Caco-2 (cell line): Measurements from ENCODE around the gene TMPRSS3. TPM values are rescaled to one million over a fixed set of nuclear protein-coding genes. Genes with fewer than 3 reads are reported as not detected.

Experiments
- BruUV-seq: library from RNA; stranded (reverse); fragments of 400-500 nt; replicated peaks from 2 replicates; lab custom pipeline; 2021; lab: Mats Ljungman, UMichigan
- CTCF ChIA-PET: fragments of 300-600 bp; sonication (Branson Sonifier 250); formaldehyde crosslinking; loops from one replicate; lab custom pipeline; 2022; ENCODE audit warnings: antibody characterized with exemption; lab: Charles Lee
- POLR2A ChIA-PET: fragments of 300-600 bp; sonication (Branson Sonifier 250); formaldehyde crosslinking; loops from one replicate; lab custom pipeline; 2022; ENCODE audit warnings: antibody characterized with exemption; lab: Charles Lee
- DNase-seq, 2 experiments: peaks; one replicate each; pipeline versions ENCODE4 v3.0.0 to v3.0.0-alpha.2; 2020 to 2022
- H3K27me3 ChIP-seq: replicated peaks from 2 replicates; pipeline ENCODE4 v1.6.0; 2011; ENCODE audit warnings: low read length; ENCODE audit not compliant: control insufficient read depth, insufficient read depth
- H3K36me3 ChIP-seq: 2 replicates; pipeline ENCODE4 v1.5.1; 2011; ENCODE audit warnings: low read length; ENCODE audit not compliant: control insufficient read depth, insufficient read depth
- H3K4me1 ChIP-seq: fragments of 250-450 bp; sonication (Bioruptor Pico); 2 replicates; pipeline ENCODE4 v1.5.1; 2020; ENCODE audit warnings: mild to moderate bottlenecking
- H3K4me3 ChIP-seq: 2 replicates; pipeline ENCODE4 v1.5.1; 2011; ENCODE audit warnings: low read depth, mild to moderate bottlenecking, control low read depth, low read length
- H3K9me3 ChIP-seq: fragments of 250-450 bp; sonication (Bioruptor Pico); 2 replicates; pipeline ENCODE4 v1.5.1; 2020; ENCODE audit warnings: mild to moderate bottlenecking, moderate library complexity
- H3K27ac Mint-ChIP-seq: one replicate; pipeline ENCODE4 v1.8.0; 2022; ENCODE audit warnings: mixed read lengths; ENCODE audit not compliant: unreplicated experiment
- H3K27me3 Mint-ChIP-seq: one replicate; pipeline ENCODE4 v1.8.0; 2022; ENCODE audit warnings: mixed read lengths; ENCODE audit not compliant: insufficient read depth, unreplicated experiment
- H3K36me3 Mint-ChIP-seq: one replicate; pipeline ENCODE4 v1.8.0; 2022; ENCODE audit warnings: mild to moderate bottlenecking, mixed read lengths; ENCODE audit not compliant: insufficient read depth, unreplicated experiment
- H3K4me1 Mint-ChIP-seq: one replicate; pipeline ENCODE4 v1.8.0; 2022; ENCODE audit warnings: low read depth, mixed read lengths; ENCODE audit not compliant: unreplicated experiment
- H3K4me3 Mint-ChIP-seq: one replicate; pipeline ENCODE4 v1.8.0; 2022; ENCODE audit warnings: mild to moderate bottlenecking, moderate library complexity, mixed read lengths; ENCODE audit not compliant: unreplicated experiment
- H3K9me3 Mint-ChIP-seq: one replicate; pipeline ENCODE4 v1.8.0; 2022; ENCODE audit warnings: mixed read lengths; ENCODE audit not compliant: unreplicated experiment
- intact Hi-C: fragments of 100-400 bp; cut with micrococcal nuclease; formaldehyde crosslinking; loops from one replicate; pipeline ENCODE4 v1.10.0; 2022; ENCODE audit not compliant: unreplicated experiment
- total RNA-seq: library from RNA; stranded (reverse); gene quantifications from 2 replicates; pipeline ENCODE4 v1.2.3, GENCODE V29; 2022
- TF ChIP-seq, protein P1 (sequence below), 2 experiments: fragments of 200-600 bp in 1 of 2; IDR thresholded peaks; 1 replicate in 1 of 2; 2 replicates in 1 of 2; pipeline versions ENCODE4 v1.5.1 to v1.8.0; 2011 to 2022; ENCODE audit warnings: antibody characterized with exemption in 1 of 2, control low read depth in 1 of 2, inconsistent platforms in 1 of 2, low read depth in 1 of 2, low read length in 1 of 2, mild to moderate bottlenecking in 1 of 2, moderate library complexity in 1 of 2; ENCODE audit not compliant: insufficient read depth in 1 of 2, severe bottlenecking in 1 of 2, unreplicated experiment in 1 of 2

TMPRSS3 gene
- total RNA-seq, 1 experiment from 2014 or later, result not detected

DNA sequence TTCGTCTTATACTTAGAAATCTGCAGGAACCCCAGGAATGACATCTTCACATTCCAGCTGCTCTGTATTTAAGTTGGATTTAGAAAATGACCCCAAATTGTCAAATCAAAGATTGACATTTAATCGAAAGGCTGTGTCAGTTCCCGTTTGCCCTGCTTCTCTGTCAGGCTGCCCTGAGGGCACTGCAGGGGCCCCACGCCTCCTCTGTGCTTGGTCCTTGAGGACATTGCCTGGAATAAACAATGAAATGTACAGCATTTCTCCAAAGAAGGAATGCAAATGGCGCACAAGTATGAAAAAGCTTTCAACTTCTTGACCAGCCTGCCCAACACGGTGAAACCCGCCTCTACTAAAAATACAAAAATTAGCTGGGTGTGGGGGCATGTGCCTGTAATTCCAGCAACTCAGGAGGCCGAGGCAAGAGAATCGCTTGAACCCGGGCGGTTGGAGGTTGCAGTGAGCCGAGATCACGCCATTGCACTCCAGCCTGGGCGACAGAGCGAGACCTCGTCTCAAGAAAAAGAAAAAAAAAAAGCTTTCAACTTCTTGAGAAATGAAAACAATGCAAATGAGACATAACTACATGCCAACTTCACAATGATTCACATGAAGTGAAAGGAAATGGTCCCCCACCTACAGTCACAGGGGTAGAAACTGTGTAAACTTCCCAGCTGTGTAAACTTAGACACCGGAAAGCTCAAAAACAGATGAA, 3.0 kb downstream of the TMPRSS3 start:
- intact Hi-C loops, result no loop called here
- Histone ChIP-seq H3K4me3 (no peak overlapping the region), H3K4me1 (peaks cover 10% of the 10 kb centered on the region; the same call in 1 of the 2 replicates), H3K27me3 (no peaks in the 10 kb centered on the region), H3K9me3 (no peaks in the 10 kb centered on the region), H3K36me3 (no peaks in the 10 kb centered on the region)
- CTCF ChIA-PET, result no interaction called here
- Mint-ChIP-seq H3K27me3 (no peaks in the 10 kb centered on the region), H3K27ac (no peak overlapping the region), H3K4me1 (peaks cover 27% of the 10 kb centered on the region), H3K36me3 (no peaks in the 10 kb centered on the region), H3K9me3 (no peaks in the 10 kb centered on the region), H3K4me3 (no peak overlapping the region)
- DNase-seq, result no peak
- POLR2A ChIA-PET, result no interaction called here
- no TSS peak for BruUV-seq
- TF ChIP-seq, protein P1, sequence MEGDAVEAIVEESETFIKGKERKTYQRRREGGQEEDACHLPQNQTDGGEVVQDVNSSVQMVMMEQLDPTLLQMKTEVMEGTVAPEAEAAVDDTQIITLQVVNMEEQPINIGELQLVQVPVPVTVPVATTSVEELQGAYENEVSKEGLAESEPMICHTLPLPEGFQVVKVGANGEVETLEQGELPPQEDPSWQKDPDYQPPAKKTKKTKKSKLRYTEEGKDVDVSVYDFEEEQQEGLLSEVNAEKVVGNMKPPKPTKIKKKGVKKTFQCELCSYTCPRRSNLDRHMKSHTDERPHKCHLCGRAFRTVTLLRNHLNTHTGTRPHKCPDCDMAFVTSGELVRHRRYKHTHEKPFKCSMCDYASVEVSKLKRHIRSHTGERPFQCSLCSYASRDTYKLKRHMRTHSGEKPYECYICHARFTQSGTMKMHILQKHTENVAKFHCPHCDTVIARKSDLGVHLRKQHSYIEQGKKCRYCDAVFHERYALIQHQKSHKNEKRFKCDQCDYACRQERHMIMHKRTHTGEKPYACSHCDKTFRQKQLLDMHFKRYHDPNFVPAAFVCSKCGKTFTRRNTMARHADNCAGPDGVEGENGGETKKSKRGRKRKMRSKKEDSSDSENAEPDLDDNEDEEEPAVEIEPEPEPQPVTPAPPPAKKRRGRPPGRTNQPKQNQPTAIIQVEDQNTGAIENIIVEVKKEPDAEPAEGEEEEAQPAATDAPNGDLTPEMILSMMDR (IDR thresholded peaks at IDR 0.05; ENCODE audit: insufficient read depth in 1 of 2, low read depth in 1 of 2, low read length in 1 of 2, severe bottlenecking in 1 of 2, unreplicated experiment in 1 of 2), result no peak

DNA sequence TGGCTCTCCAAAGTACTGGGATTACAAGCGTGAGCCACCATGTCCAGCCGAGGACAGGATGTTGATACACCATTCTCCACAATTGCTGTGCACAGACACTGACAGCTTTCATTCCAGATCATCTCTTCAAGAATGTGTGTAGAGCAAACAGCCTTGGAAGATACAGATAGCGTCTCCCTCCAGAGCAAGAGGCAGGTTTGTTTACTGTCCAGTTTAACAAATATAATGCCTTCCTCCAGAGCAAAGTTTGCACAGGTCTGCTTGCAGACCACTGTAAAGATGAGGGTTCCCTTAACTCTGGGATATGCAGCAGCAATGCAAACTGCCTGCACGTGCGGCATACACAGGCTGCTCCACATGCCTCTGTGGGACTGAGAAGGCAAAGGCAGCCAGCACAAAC, 4.6 kb downstream of the TMPRSS3 start:
- TF ChIP-seq, protein P1 (IDR thresholded peaks at IDR 0.05; ENCODE audit: insufficient read depth in 1 of 2, low read depth in 1 of 2, low read length in 1 of 2, severe bottlenecking in 1 of 2, unreplicated experiment in 1 of 2), result no peak
- Histone ChIP-seq H3K4me3 (no peak overlapping the region), H3K9me3 (no peaks in the 10 kb centered on the region), H3K27me3 (no peaks in the 10 kb centered on the region), H3K36me3 (no peaks in the 10 kb centered on the region), H3K4me1 (peaks cover 11% of the 10 kb centered on the region; the same call in 1 of the 2 replicates)
- no TSS peak for BruUV-seq
- no peak overlapping the region for H3K27ac Mint-ChIP-seq
- H3K9me3 Mint-ChIP-seq, result no peaks in the 10 kb centered on the region
- peak in 1 of 2 experiments; percentile 22 for DNase-seq
- peaks cover 4% of the 10 kb centered on the region for H3K36me3 Mint-ChIP-seq
- ChIA-PET CTCF (no interaction called here), POLR2A (no interaction called here)
- intact Hi-C loops, result no loop called here
- H3K4me3 Mint-ChIP-seq, result no peak overlapping the region
- H3K27me3 Mint-ChIP-seq, result no peaks in the 10 kb centered on the region
- H3K4me1 Mint-ChIP-seq, result peaks cover 27% of the 10 kb centered on the region

DNA sequence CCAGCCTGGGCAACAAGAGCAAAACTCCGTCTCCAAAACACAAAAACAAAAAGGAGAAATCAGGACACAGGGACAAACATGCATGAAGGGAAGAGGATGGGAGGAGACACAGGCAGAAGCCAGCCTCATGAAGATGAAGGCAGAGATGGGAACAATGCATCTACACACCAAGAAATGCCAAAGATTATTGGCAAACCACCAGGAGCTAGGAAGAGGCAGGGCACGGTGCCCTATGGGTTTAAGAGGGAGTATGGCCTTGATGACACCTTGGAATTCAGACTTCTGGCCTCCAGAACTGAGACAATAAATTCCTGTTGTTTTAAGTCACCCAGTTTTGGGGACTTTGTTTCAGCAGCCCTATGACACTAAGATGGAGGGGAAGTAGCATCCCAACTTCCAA, 5.2 kb downstream of the TMPRSS3 start:
- Histone ChIP-seq H3K27me3 (no peaks in the 10 kb centered on the region), H3K36me3 (no peaks in the 10 kb centered on the region), H3K9me3 (no peaks in the 10 kb centered on the region), H3K4me3 (no peak overlapping the region), H3K4me1 (peaks cover 17% of the 10 kb centered on the region)
- Mint-ChIP-seq H3K9me3 (no peaks in the 10 kb centered on the region), H3K4me1 (peaks cover 30% of the 10 kb centered on the region), H3K36me3 (peaks cover 4% of the 10 kb centered on the region), H3K4me3 (no peak overlapping the region), H3K27ac (peak overlapping the region; percentile 54), H3K27me3 (no peaks in the 10 kb centered on the region)
- ChIA-PET POLR2A (no interaction called here), CTCF (no interaction called here)
- TF ChIP-seq, protein P1 (IDR thresholded peaks at IDR 0.05; ENCODE audit: insufficient read depth in 1 of 2, low read depth in 1 of 2, low read length in 1 of 2, severe bottlenecking in 1 of 2, unreplicated experiment in 1 of 2), result no peak
- no TSS peak for BruUV-seq
- peak in 1 of 2 experiments; percentile 1 for DNase-seq
- intact Hi-C loops, result no loop called here
